AG09319 (cell line): Measurements from ENCODE around the gene FMN2.

Source experiments
- DNase-seq: peaks from one replicate; pipeline ENCODE4 v3.0.0-alpha.2; 2010; ENCODE audit warnings: low read depth; ENCODE audit errors: extremely low read depth
- CTCF ChIP-seq: IDR thresholded peaks from 2 replicates; pipeline ENCODE4 v1.5.1; 2011; ENCODE audit warnings: low read depth, mild to moderate bottlenecking, inconsistent platforms, low read length, moderate library complexity

FMN2 gene

GRCh38 chr1:240116831-240117769 is 25.4 kb downstream of the FMN2 start:
- TF ChIP-seq CTCF = no peak
- no peak for DNase-seq

- TF ChIP-seq CTCF = no peak
- no peak for DNase-seq
Observed at GRCh38 chr1:240117930-240118329, 26.2 kb downstream of the FMN2 start.

GRCh38 chr1:240122639-240123613 is 31.2 kb downstream of the FMN2 start:
- DNase-seq = no peak
- TF ChIP-seq CTCF = no peak

GRCh38 chr1:240126821-240127220 is 35.1 kb downstream of the FMN2 start:
- no peak for TF ChIP-seq CTCF
- no peak for DNase-seq

- TF ChIP-seq CTCF = no peak
- DNase-seq = peak; percentile 41
Observed at GRCh38 chr1:240128366-240128765, 36.7 kb downstream of the FMN2 start.

GRCh38 chr1:240134113-240134512 is 42.4 kb downstream of the FMN2 start:
- no peak for TF ChIP-seq CTCF
- no peak for DNase-seq
